Smooth muscle cell (in vitro differentiated cells): Measurements from ENCODE around the gene PPP2R5D. TPM values are rescaled to one million over a fixed set of nuclear protein-coding genes. Genes with fewer than 3 reads are reported as not detected.
"Not testable (repeated sequence)": the region's sequence is repeated elsewhere in the genome, so short reads cannot be mapped to it uniquely, and the experiment has no call there.

Experiments
- DNase-seq: peaks from one replicate; lab custom pipeline; 2025; ENCODE audit not compliant: unreplicated experiment; lab: John Stamatoyannopoulos, UW
- H2AFZ ChIP-seq: fragments of 200-600 bp; sonication (generic); 2 replicates; pipeline ENCODE4 v1.6.0; 2016; ENCODE audit warnings: antibody characterized with exemption, low read depth, mild to moderate bottlenecking
- H3F3A ChIP-seq: fragments of 200-600 bp; sonication (generic); 2 replicates; pipeline ENCODE4 v1.6.0; 2017; ENCODE audit warnings: antibody characterized with exemption, low read depth
- H3K27ac ChIP-seq: fragments of 200-600 bp; sonication (generic); 2 replicates; pipeline ENCODE4 v1.5.1; 2016; ENCODE audit warnings: low read depth, mild to moderate bottlenecking
- H3K27me3 ChIP-seq: fragments of 200-600 bp; sonication (generic); 2 replicates; pipeline ENCODE4 v1.6.1; 2016; ENCODE audit warnings: low read depth, mild to moderate bottlenecking
- H3K36me3 ChIP-seq: fragments of 200-600 bp; sonication (generic); 2 replicates; pipeline ENCODE4 v1.5.1; 2016; ENCODE audit warnings: low read depth
- H3K4me1 ChIP-seq: fragments of 200-600 bp; sonication (generic); 2 replicates; pipeline ENCODE4 v1.5.1; 2016; ENCODE audit warnings: low read depth
- H3K4me2 ChIP-seq: fragments of 200-600 bp; sonication (generic); 2 replicates; pipeline ENCODE4 v1.6.0; 2016; ENCODE audit warnings: mild to moderate bottlenecking
- H3K4me3 ChIP-seq: fragments of 200-600 bp; sonication (generic); 2 replicates; pipeline ENCODE4 v1.5.1; 2016; ENCODE audit warnings: mild to moderate bottlenecking
- H3K79me2 ChIP-seq: fragments of 200-600 bp; sonication (generic); 2 replicates; pipeline ENCODE4 v1.6.0; 2016; ENCODE audit warnings: low read depth, mild to moderate bottlenecking
- H3K9ac ChIP-seq: fragments of 200-600 bp; sonication (generic); 2 replicates; pipeline ENCODE4 v1.6.0; 2016; ENCODE audit warnings: low read depth
- H3K9me3 ChIP-seq: fragments of 200-600 bp; sonication (generic); replicated peaks from 2 replicates; pipeline ENCODE4 v1.5.1; 2016; ENCODE audit warnings: low read depth
- H4K20me1 ChIP-seq: fragments of 200-600 bp; sonication (generic); 2 replicates; pipeline ENCODE4 v1.6.0; 2016; ENCODE audit warnings: low read depth
- WGBS: methylation state at CpG from one replicate; pipeline ENCODE4 v1.1.7; 2016; ENCODE audit warnings: low lambda C conversion rate; 5-methylcytosine and 5-hydroxymethylcytosine counted together
- polyA plus RNA-seq: library from polyadenylated mRNA; unstranded; fragments of >200 nt; fragmentation: Nextera tagmentation; extraction: Ambion mirVana; gene quantifications from 2 replicates; pipeline ENCODE4 v1.2.1, GENCODE V29; 2016
- total RNA-seq: library from RNA; depleted of rRNA; stranded (reverse); fragments of >200 nt; gene quantifications from 2 replicates; pipeline ENCODE4 v1.2.3, GENCODE V29; 2014
- TF ChIP-seq, protein P1 (sequence below): fragments of 200-600 bp; sonication (generic); IDR thresholded peaks from 2 replicates; pipeline ENCODE4 v1.5.1; 2017; ENCODE audit warnings: borderline replicate concordance, mild to moderate bottlenecking, antibody characterized with exemption; ENCODE audit not compliant: insufficient read depth, poor library complexity, severe bottlenecking

The PPP2R5D gene
- total and polyA plus RNA-seq, 2 experiments from 2014 or later = 46.4 to 51.3 TPM

DNA sequence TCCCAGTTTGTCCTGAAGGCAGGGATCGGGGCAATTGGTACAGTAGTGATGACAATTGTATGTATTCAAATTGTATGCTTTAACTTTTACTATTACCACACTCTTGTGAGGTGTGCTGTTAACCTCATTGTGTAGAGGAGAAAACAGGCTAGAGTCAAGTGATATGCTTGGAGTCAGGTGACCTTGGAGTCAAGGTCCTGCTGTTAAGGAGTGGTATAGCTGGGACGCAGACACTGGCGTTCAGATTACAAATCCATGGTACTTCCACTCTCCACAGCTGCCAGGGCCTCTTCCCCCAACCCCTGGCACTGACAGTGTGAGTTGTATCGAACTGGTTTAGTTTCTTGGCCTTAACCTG, 44.6 kb upstream of the PPP2R5D start:
- H3K4me3 ChIP-seq = no peak overlapping the region
- no peak for DNase-seq
- TF ChIP-seq, protein P1, sequence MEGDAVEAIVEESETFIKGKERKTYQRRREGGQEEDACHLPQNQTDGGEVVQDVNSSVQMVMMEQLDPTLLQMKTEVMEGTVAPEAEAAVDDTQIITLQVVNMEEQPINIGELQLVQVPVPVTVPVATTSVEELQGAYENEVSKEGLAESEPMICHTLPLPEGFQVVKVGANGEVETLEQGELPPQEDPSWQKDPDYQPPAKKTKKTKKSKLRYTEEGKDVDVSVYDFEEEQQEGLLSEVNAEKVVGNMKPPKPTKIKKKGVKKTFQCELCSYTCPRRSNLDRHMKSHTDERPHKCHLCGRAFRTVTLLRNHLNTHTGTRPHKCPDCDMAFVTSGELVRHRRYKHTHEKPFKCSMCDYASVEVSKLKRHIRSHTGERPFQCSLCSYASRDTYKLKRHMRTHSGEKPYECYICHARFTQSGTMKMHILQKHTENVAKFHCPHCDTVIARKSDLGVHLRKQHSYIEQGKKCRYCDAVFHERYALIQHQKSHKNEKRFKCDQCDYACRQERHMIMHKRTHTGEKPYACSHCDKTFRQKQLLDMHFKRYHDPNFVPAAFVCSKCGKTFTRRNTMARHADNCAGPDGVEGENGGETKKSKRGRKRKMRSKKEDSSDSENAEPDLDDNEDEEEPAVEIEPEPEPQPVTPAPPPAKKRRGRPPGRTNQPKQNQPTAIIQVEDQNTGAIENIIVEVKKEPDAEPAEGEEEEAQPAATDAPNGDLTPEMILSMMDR = no peak
- 93% methylated on average over 4 of the region's 4 CpGs for WGBS
- no peaks in the 10 kb centered on the region for H4K20me1 ChIP-seq
- H3K9me3 ChIP-seq = no peaks in the 10 kb centered on the region
- H3K79me2 ChIP-seq = peaks cover 2% of the 10 kb centered on the region
- no peak overlapping the region for H2AFZ ChIP-seq
- H3K27ac ChIP-seq = no peak overlapping the region
- no peaks in the 10 kb centered on the region for H3K4me1 ChIP-seq
- no peak overlapping the region for H3K9ac ChIP-seq
- H3K36me3 ChIP-seq = no peaks in the 10 kb centered on the region
- no peaks in the 10 kb centered on the region for H3K27me3 ChIP-seq
- H3K4me2 ChIP-seq = no peak overlapping the region
- H3F3A ChIP-seq = no peaks in the 10 kb centered on the region

DNA sequence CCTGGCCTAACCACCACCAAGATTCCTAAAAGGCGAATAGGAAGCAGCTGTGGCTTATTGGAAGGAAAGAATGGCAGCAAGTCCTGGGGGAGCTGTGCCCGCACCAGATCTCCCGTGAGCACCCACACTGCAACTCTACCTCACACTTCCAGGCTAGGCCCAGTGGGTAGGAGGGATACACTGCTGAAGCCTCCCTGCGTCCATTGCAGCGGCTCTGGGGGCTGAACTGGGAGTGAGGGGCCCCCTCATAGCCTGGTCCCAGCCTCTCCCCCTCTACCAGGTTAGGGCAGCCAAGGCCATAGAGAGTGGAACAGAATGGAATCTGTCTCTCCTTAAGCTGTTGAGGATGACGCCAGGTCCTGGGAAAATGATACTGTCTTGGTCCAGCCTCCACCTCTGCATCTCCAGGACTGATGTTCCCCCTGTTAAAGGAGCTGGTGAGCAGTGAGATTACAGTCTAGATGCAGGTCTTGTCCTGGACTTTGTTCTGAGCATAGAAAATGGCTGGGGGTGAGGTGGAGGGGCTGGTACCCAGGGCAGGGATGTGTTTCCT, 43.8 kb upstream of the PPP2R5D start:
- H3K4me3 ChIP-seq = no peak overlapping the region
- no peaks in the 10 kb centered on the region for H3K79me2 ChIP-seq
- no peak overlapping the region for H3K9ac ChIP-seq
- TF ChIP-seq, protein P1 = no peak
- WGBS = 86% methylated on average over 6 of the region's 6 CpGs
- no peaks in the 10 kb centered on the region for H4K20me1 ChIP-seq
- no peak overlapping the region for H3K27ac ChIP-seq
- no peak overlapping the region for H2AFZ ChIP-seq
- no peaks in the 10 kb centered on the region for H3F3A ChIP-seq
- no peaks in the 10 kb centered on the region for H3K4me1 ChIP-seq
- no peaks in the 10 kb centered on the region for H3K27me3 ChIP-seq
- DNase-seq = no peak
- no peaks in the 10 kb centered on the region for H3K9me3 ChIP-seq
- no peak overlapping the region for H3K4me2 ChIP-seq
- no peaks in the 10 kb centered on the region for H3K36me3 ChIP-seq

DNA sequence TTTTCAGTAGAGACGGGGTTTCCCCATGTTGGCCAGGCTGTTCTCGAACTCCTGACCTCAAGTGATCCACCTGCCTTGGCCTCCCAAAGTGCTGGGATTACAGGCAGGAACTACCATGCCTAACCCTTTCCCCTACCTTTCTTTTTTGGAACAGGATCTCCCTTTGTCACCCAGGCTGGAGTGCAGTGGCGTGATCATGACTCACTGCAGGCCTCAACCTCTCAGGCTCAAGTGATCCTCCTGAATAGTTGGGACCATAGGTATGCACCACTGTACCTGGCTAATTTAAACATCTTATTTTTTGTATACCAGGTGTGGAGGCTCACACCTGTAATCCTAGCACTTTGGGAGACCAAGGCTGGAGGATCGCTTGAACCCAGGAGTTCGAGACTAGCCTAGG, 43.0 kb upstream of the PPP2R5D start:
- not testable (repeated sequence) for H3K79me2 ChIP-seq, H2AFZ ChIP-seq, H3K4me1 ChIP-seq, H3K4me3 ChIP-seq, DNase-seq, H3K9me3 ChIP-seq, H4K20me1 ChIP-seq, H3K4me2 ChIP-seq, H3K36me3 ChIP-seq, H3K27me3 ChIP-seq, H3K9ac ChIP-seq, H3F3A ChIP-seq, H3K27ac ChIP-seq
- WGBS = 96% methylated on average over 5 of the region's 5 CpGs

DNA sequence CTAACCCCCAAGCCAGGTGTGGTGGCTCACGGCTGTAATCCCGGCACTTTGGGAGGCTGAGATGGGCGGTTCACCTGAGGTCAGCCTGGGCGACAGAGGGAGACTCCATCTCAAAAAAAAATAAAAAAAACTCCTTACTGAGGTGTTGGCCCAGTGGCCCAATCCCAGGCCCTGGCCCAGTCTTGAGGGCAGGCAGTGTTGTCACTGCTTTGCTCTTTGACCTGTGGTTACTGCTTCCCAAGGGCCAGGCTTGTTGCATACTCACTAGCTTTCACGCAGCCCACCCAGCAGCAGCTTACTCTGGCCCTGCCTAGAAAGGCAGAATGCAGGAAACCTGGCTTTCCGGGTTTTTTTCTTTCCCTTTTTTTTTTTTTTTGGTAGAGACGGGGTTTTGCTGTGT, 41.9 kb upstream of the PPP2R5D start:
- no peaks in the 10 kb centered on the region for H3K79me2 ChIP-seq
- H2AFZ ChIP-seq = no peak overlapping the region
- no peaks in the 10 kb centered on the region for H3F3A ChIP-seq
- TF ChIP-seq, protein P1 = no peak
- no peak overlapping the region for H3K4me2 ChIP-seq
- no peaks in the 10 kb centered on the region for H3K4me1 ChIP-seq
- DNase-seq = no peak
- H3K4me3 ChIP-seq = no peak overlapping the region
- H4K20me1 ChIP-seq = no peaks in the 10 kb centered on the region
- WGBS = 95% methylated on average over 6 of the region's 7 CpGs
- no peak overlapping the region for H3K9ac ChIP-seq
- no peaks in the 10 kb centered on the region for H3K9me3 ChIP-seq
- H3K36me3 ChIP-seq = no peaks in the 10 kb centered on the region
- H3K27me3 ChIP-seq = no peaks in the 10 kb centered on the region
- no peak overlapping the region for H3K27ac ChIP-seq
